ENCODE measurements around the gene TFDP1.

The TFDP1 gene, protein sequence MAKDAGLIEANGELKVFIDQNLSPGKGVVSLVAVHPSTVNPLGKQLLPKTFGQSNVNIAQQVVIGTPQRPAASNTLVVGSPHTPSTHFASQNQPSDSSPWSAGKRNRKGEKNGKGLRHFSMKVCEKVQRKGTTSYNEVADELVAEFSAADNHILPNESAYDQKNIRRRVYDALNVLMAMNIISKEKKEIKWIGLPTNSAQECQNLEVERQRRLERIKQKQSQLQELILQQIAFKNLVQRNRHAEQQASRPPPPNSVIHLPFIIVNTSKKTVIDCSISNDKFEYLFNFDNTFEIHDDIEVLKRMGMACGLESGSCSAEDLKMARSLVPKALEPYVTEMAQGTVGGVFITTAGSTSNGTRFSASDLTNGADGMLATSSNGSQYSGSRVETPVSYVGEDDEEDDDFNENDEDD

DNA sequence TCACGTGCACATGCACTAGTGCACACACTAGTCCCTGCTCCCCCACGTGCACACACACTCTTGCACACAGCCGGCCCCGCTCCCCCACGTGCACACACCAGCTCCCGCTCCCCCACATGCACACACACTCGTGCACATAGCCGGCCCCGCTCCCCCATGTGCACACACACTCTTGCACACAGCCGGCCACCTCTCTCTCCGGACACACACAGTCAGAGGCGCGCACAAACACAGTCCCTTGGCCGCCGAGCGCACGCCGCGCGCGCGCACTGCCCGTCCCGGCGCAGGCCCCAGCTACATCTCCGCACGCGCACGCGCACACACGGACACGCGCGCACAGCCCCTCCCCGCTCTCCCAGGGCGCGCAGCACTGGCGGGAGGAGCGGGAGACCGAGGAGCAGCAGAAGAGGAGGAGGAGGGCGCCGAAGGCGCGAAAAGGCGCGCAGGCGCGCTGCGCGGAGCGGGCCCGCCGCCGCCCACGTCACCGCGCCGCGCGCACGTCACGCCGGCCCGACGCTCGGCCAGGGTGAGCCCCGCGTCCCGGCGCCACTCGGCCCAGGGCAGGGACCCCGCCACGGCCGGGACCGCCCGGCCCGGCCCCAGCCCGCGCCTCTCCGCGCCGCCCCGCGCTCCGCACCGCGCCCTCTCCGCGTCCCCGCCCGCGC lies at the start of gene TFDP1:
TFDP1 (plus strand) TSS at position 549 of the 665 bp plus-strand sequence. CDS start 1,085 bp downstream, outside the sequence.
- DNase-seq, result peak; percentile 87 to 91

DNA sequence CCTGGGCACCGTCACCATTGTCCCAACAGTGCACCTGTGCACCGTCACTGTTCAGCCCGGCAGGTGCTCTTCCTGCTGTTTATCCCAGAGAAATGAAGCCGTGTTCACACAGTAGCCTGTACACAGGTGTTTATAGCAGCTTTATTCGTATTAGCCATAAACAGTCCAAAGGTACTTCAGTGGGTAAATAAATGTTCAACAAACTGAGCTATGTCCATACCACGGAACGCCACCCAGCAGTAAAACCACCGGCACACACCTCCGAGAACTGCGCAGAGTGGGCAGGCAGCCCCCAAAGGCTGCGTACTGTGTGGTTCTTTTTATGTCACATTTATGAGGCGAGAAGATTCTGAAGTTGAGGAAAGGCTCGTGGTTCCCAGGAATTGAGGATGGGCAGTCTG lies 49.2 kb upstream of the TFDP1 start:
- no peak for DNase-seq

DNA sequence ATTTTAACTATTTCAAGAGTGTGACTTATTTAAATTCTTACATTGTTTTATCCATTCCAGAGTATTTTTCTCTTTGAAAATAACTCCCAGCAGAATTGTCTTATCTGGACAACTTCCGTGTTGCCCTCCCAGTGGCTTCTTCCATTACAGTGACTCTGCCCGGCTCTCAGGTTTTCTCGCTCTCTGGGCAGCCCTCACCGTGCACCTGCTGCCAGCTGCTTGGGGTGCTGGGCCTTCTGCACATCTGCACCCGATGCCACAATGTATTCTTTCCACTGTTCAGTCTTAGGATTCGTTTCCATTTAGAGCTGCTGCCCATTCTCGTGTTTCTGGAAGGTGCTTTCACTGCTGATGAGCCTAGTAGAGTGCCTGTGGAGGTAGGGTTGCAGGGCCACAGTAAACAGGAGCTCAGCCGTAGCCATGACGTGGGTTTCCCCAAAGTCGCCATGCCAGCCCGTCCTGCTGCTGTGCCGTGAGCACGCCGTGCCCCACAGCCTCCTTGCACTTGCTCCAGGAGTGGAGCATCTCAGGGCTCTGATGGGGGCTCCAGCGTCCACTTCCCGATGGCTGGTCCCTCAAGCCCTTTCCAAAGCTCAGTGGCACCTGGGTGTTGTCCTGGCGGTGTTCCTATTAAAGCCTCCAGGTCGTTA lies 48.0 kb upstream of the TFDP1 start:
- no peak for DNase-seq

- DNase-seq, result no peak
Measured at GRCh38 chr13:113537205-113537604, 47.3 kb upstream of the TFDP1 start.

DNA sequence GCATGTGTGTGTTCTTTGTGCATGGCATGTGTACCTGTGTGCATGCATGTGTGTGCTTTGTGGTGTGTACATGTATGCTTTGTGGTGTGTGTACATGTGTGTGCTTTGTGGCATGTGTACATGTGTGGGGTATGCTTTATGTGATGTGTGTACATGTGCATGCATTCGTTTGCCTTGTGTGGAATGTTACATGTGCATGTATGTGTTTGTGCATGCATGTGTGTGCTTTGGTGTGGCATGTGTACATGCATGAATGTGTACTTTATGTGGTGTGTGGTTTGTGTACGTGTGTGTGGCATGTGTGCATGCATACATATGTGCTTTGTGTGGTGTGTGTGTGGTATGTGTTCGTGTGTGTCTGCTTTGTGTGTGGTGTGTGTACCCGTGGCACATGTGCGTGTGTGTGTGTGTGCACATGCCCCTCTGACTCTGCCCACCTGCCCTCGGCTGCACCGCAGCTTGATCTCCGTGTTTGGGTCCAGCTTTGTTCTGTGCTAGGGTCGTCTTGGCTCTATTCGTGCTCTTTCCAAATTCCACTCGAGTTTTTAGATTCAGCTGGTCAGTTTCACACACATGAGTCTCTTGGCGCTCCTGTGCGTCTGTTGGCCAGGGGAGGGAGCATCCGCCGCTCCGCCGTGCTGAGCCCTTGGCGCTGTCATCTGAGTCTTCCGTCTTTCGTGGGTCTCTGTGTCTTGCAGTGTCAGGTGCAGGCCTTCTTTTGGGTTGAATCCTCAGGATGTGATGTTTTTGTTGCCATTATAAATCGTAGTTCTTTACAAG lies 46.5 kb upstream of the TFDP1 start:
- no peak for DNase-seq

- no peak for DNase-seq
Measured at GRCh38 chr13:113538689-113539058, 45.9 kb upstream of the TFDP1 start.

- DNase-seq, result no peak
Measured at GRCh38 chr13:113539176-113539575, 45.4 kb upstream of the TFDP1 start.

GRCh38 chr13:113539822-113540221 lies 44.7 kb upstream of the TFDP1 start:
- no peak for DNase-seq

DNA sequence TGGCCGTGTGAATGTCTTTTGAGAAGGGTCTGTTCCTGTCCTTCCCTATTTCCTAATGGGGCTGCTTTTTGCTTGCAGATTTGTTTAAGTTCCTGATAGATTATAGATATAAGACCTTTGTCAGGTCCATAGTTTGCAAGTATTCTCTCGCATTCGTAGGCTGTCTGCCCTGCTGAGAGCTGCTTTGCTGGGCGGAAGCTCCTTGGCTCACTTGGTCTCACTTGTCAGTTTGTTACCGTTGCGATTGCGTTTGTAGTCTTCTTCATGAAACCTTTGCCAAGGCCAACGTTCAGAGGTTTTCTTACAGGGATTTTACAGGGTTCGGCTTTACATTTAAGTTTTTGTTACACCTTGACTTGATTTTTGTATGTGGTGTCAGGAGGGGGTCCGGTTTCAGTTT lies 44.0 kb upstream of the TFDP1 start:
- DNase-seq, result no peak

- DNase-seq, result no peak
Measured at GRCh38 chr13:113542751-113543424, 41.7 kb upstream of the TFDP1 start.

DNA sequence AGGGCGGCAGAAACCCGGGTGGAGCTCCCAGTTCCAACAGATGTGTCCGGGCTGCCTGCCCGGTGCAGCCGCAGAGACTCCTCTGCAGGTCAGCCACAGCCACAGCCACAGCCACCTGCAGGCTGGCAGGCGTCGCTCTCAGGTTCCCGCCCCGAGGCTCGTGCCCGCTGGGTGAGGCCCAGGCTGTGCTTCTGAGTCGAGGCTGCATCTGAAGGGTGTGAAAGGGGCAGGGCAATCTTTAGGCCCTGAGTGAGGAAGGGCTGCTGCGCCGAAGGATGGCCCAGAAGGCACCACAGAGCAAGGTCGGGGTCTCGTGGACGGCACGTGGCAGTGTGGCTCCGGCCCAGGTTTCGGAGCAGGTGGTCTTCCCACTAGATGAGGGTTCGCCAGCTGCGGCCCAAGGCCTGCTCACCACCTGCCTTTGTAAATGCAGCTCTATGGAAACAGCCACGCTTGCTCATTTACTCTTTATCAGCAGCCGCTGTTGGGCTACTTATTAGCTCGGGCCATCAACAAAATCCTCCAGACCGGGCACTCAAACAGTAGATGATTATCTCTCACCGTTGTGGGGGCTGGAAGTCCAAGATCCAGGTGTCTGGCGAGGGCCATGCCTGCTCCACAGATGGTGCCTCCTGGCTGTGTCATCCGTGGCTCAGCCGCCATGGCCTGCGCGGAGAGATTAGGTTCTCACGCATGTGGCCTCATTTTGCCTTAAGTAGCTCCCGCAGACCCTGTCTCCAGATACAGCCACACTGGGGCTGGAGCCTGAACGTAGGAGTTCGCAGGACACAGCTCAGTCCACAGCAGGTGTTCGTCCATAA lies 40.3 kb upstream of the TFDP1 start:
- no peak for DNase-seq

GRCh38 chr13:113544896-113545295 lies 39.7 kb upstream of the TFDP1 start:
- DNase-seq, result no peak

DNA sequence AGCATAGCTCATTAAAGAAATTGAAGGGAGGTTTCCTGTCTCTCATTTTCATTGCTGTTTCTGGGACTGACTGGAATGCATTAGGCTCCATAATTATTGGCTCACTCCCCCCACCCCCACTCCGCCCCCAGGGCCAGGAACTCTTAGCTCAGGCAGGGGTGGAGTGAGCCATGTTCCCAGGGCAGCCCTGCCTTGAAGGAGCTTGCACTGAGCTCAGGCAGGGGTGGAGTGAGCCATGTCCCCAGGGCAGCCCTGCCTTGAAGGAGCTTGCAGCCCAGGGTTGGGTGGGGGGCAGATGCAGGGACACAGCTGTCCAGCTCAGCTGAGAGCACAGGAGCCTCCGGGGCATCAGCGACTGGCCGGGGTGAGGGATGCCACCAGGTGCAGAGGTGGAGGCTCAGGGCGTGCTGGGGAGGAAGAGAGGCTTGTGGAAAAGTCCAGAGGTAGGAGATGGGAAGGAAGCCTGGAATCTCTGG lies 39.1 kb upstream of the TFDP1 start:
- no peak for DNase-seq

- DNase-seq, result no peak
Measured at GRCh38 chr13:113545931-113546516, 38.5 kb upstream of the TFDP1 start.

- DNase-seq, result no peak
Measured at GRCh38 chr13:113546571-113547237, 37.8 kb upstream of the TFDP1 start.

DNA sequence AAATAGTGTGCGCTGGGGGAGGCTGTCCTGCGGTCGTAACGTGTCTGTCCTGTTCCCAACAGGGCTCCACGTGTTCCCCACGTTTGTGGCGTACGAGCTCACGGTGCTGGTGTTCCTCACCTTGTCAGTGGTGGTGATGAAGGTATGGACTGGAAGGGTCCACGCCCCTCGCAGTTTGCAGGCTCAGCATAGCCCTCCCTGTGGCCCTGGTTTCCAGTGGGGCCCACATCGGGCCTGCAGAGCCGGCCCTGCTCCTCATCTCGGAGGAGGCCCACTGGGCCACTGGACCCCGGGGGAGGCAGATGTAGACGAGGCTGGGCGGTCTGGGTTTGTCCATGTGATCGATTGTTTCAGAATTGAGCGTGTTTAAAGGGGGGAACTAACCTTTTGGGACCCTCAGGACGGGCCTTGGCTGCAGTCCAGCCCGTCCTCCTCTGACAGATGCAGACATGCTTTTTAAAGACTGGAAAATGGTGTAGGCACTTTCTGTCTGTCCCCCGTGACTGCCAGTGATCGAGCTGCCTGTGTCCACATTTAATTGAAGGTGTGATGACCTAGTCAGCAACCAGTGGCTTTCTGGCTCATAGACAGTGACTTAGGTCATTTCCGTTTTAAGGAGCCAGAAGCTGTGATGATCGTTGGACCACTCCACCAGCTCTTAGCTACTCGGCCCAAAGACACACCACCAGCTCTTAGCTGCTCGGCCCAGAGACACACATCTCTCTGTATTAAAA lies 37.1 kb upstream of the TFDP1 start:
- DNase-seq, result no peak

GRCh38 chr13:113548171-113548641 lies 36.3 kb upstream of the TFDP1 start:
- no peak for DNase-seq

- DNase-seq, result no peak
Measured at GRCh38 chr13:113548778-113549621, 35.6 kb upstream of the TFDP1 start.

DNA sequence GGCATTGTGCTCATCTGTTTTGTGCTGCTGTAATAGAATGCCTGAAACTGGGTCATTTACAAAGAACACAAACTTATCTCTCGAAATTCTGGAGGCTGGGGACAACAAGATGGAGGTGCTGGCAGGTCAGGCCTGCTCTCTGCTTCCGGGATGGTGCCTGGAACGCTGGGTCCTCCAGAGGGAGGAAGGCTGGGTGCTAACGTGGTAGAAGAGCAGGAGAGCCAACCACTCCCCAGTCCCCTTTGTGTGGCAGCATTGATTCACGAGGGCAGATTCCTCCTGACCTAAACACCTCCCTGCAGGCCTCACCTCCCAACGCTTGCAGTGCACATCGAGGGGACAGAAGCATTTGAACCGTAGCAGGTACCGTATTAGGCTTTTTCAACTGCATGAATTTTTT lies 34.1 kb upstream of the TFDP1 start:
- no peak for DNase-seq
